Measurements from ENCODE around the gene PHF24. TPM values are rescaled to one million over a fixed set of nuclear protein-coding genes. Genes with fewer than 3 reads are reported as not detected.

Gene PHF24
- total and polyA plus RNA-seq, 4 donors, result 0.57 to 0.88 TPM; not detected in 2

- Histone ChIP-seq H3K9me3 (ENCODE audit: control insufficient read depth, low read length) (no peaks in the 10 kb centered on the region), H3K4me3 (ENCODE audit: low read length in 2 of 2) (no peak overlapping the region), H3K27ac (ENCODE audit: low read depth in 1 of 2, low read length in 2 of 2) (peak overlapping the region; percentile 79 to 97), H3K4me1 (ENCODE audit: control insufficient read depth in 1 of 2, insufficient read depth in 2 of 2, low read length in 2 of 2) (no peaks in the 10 kb centered on the region), H3K36me3 (ENCODE audit: control insufficient read depth in 1 of 2, insufficient read depth in 2 of 2, low read length in 1 of 2) (peaks cover 0 to 7% of the 10 kb centered on the region in 2 donors), H3K27me3 (ENCODE audit: control insufficient read depth in 1 of 2, insufficient read depth in 2 of 2, low read length in 1 of 2) (no peaks in the 10 kb centered on the region)
- intact Hi-C loops (cut with DNase I), result loop anchor here in 1 of 2 donors (5.0 to 10.0 kb wide), 3 partner anchors 81 to 327 kb away; partner anchors contain the start of genes CCL27 and VCP
- ATAC-seq (ENCODE audit: low FRiP score) (no peak), DNase-seq (peak in 1 of 2 donors; percentile 84)
- WGBS, 2 donors, result 31 to 43% methylated on average over 14 to 15 of the region's 15 CpGs
Observed at GRCh38 chr9:34991607-34992375, 33.7 kb downstream of the PHF24 start.

- 10% methylated on average over 15 to 16 of the region's 16 CpGs for WGBS, 2 donors
- ATAC-seq (ENCODE audit: low FRiP score) (peak; percentile 9), DNase-seq (peak; percentile 85 to 95)
- Histone ChIP-seq H3K27ac (ENCODE audit: low read depth in 1 of 2, low read length in 2 of 2) (peak overlapping the region; percentile 99), H3K4me1 (ENCODE audit: control insufficient read depth in 1 of 2, insufficient read depth in 2 of 2, low read length in 2 of 2) (no peaks in the 10 kb centered on the region), H3K36me3 (ENCODE audit: control insufficient read depth in 1 of 2, insufficient read depth in 2 of 2, low read length in 1 of 2) (peaks cover 3 to 9% of the 10 kb centered on the region in 2 donors), H3K27me3 (ENCODE audit: control insufficient read depth in 1 of 2, insufficient read depth in 2 of 2, low read length in 1 of 2) (no peaks in the 10 kb centered on the region), H3K9me3 (ENCODE audit: control insufficient read depth, low read length) (no peaks in the 10 kb centered on the region), H3K4me3 (ENCODE audit: low read length in 2 of 2) (no peak overlapping the region)
- intact Hi-C loops (cut with DNase I), result loop anchor here in 1 of 2 donors (5.0 to 10.0 kb wide), 3 partner anchors 80 to 328 kb away; partner anchors contain the start of genes CCL27 and VCP
Observed at GRCh38 chr9:34992376-34992951, 34.4 kb downstream of the PHF24 start.

GRCh38 chr9:34993502-34994259 is 35.6 kb downstream of the PHF24 start:
- Histone ChIP-seq H3K27ac (ENCODE audit: low read depth in 1 of 2, low read length in 2 of 2) (peak overlapping the region; percentile 99), H3K4me3 (ENCODE audit: low read length in 2 of 2) (no peak overlapping the region), H3K4me1 (ENCODE audit: control insufficient read depth in 1 of 2, insufficient read depth in 2 of 2, low read length in 2 of 2) (no peaks in the 10 kb centered on the region), H3K9me3 (ENCODE audit: control insufficient read depth, low read length) (no peaks in the 10 kb centered on the region), H3K36me3 (ENCODE audit: control insufficient read depth in 1 of 2, insufficient read depth in 2 of 2, low read length in 1 of 2) (peaks cover 4 to 12% of the 10 kb centered on the region in 2 donors), H3K27me3 (ENCODE audit: control insufficient read depth in 1 of 2, insufficient read depth in 2 of 2, low read length in 1 of 2) (no peaks in the 10 kb centered on the region)
- ATAC-seq (ENCODE audit: low FRiP score) (peak; percentile 59), DNase-seq (peak; percentile 92 to 94)
- intact Hi-C loops (cut with DNase I), result loop anchor here in 1 of 2 donors (5.0 to 10.0 kb wide), 3 partner anchors 79 to 329 kb away; partner anchors contain the start of genes CCL27 and VCP
- WGBS, 2 donors, result 11 to 13% methylated on average over 10 of the region's 10 CpGs

- ATAC-seq (ENCODE audit: low FRiP score) (no peak), DNase-seq (no peak)
- H3K27me3 ChIP-seq (ENCODE audit: control insufficient read depth in 1 of 2, insufficient read depth in 2 of 2, low read length in 1 of 2), result no peaks in the 10 kb centered on the region
- intact Hi-C loops (cut with DNase I), result loop anchor here in 1 of 2 donors (5.0 to 10.0 kb wide), 3 partner anchors 78 to 330 kb away; partner anchors contain the start of genes CCL27 and VCP
- 15 to 17% methylated on average over 4 of the region's 4 CpGs for WGBS, 2 donors
- no peaks in the 10 kb centered on the region for H3K9me3 ChIP-seq (ENCODE audit: control insufficient read depth, low read length)
- peak overlapping the region; percentile 87 to 99 for H3K27ac ChIP-seq (ENCODE audit: low read depth in 1 of 2, low read length in 2 of 2)
- no peak overlapping the region for H3K4me3 ChIP-seq (ENCODE audit: low read length in 2 of 2)
- H3K36me3 ChIP-seq (ENCODE audit: control insufficient read depth in 1 of 2, insufficient read depth in 2 of 2, low read length in 1 of 2), result peaks cover 4 to 12% of the 10 kb centered on the region in 2 donors
- H3K4me1 ChIP-seq (ENCODE audit: control insufficient read depth in 1 of 2, insufficient read depth in 2 of 2, low read length in 2 of 2), result no peaks in the 10 kb centered on the region
Observed at GRCh38 chr9:34994260-34994899, 36.3 kb downstream of the PHF24 start.

GRCh38 chr9:34994900-34995669 is 37.0 kb downstream of the PHF24 start:
- no peak for DNase-seq

GRCh38 chr9:34995670-34996060 is 37.6 kb downstream of the PHF24 start:
- intact Hi-C loops (cut with DNase I), result loop anchor here (5.0 to 10.0 kb wide), 2 partner anchors 77 to 331 kb away; partner anchors contain the start of genes CCL27 (in 1 of the 2) and VCP (in 1 of the 2)
- Histone ChIP-seq H3K4me3 (ENCODE audit: low read length in 2 of 2) (no peak overlapping the region), H3K36me3 (ENCODE audit: control insufficient read depth in 1 of 2, insufficient read depth in 2 of 2, low read length in 1 of 2) (peaks cover 4 to 12% of the 10 kb centered on the region in 2 donors), H3K27me3 (ENCODE audit: control insufficient read depth in 1 of 2, insufficient read depth in 2 of 2, low read length in 1 of 2) (no peaks in the 10 kb centered on the region), H3K4me1 (ENCODE audit: control insufficient read depth in 1 of 2, insufficient read depth in 2 of 2, low read length in 2 of 2) (no peaks in the 10 kb centered on the region), H3K27ac (ENCODE audit: low read depth in 1 of 2, low read length in 2 of 2) (peak overlapping the region in 1 of 2 donors; percentile 30), H3K9me3 (ENCODE audit: control insufficient read depth, low read length) (no peaks in the 10 kb centered on the region)
- ATAC-seq (ENCODE audit: low FRiP score) (no peak), DNase-seq (no peak)
- 47 to 51% methylated on average over 3 of the region's 3 CpGs for WGBS, 2 donors

More at GRCh38 chr9:34994900-34995669, 37.0 kb downstream of the PHF24 start:
- H3K4me3 ChIP-seq (ENCODE audit: low read length in 2 of 2), result no peak overlapping the region
- no peaks in the 10 kb centered on the region for H3K9me3 ChIP-seq (ENCODE audit: control insufficient read depth, low read length)
- H3K36me3 ChIP-seq (ENCODE audit: control insufficient read depth in 1 of 2, insufficient read depth in 2 of 2, low read length in 1 of 2), result peaks cover 4 to 12% of the 10 kb centered on the region in 2 donors
- 43 to 45% methylated on average over 7 of the region's 7 CpGs for WGBS, 2 donors
- intact Hi-C loops (cut with DNase I), result loop anchor here (5.0 to 10.0 kb wide), 3 partner anchors 77 to 330 kb away; partner anchors contain the start of genes VCP (in 2 of the 2) and CCL27 (in 1 of the 2)
- ATAC-seq (ENCODE audit: low FRiP score), result no peak
- peak overlapping the region; percentile 87 to 99 for H3K27ac ChIP-seq (ENCODE audit: low read depth in 1 of 2, low read length in 2 of 2)
- no peaks in the 10 kb centered on the region for H3K4me1 ChIP-seq (ENCODE audit: control insufficient read depth in 1 of 2, insufficient read depth in 2 of 2, low read length in 2 of 2)
- no peaks in the 10 kb centered on the region for H3K27me3 ChIP-seq (ENCODE audit: control insufficient read depth in 1 of 2, insufficient read depth in 2 of 2, low read length in 1 of 2)

GRCh38 chr9:34996181-34996904 is 38.3 kb downstream of the PHF24 start:
- DNase-seq (peak in 1 of 2 donors; percentile 74), ATAC-seq (ENCODE audit: low FRiP score) (no peak)
- 93 to 94% methylated on average over 26 of the region's 26 CpGs for WGBS, 2 donors
- no peak overlapping the region for H3K4me3 ChIP-seq (ENCODE audit: low read length in 2 of 2)
- peaks cover 4 to 12% of the 10 kb centered on the region in 2 donors for H3K36me3 ChIP-seq (ENCODE audit: control insufficient read depth in 1 of 2, insufficient read depth in 2 of 2, low read length in 1 of 2)
- H3K27me3 ChIP-seq (ENCODE audit: control insufficient read depth in 1 of 2, insufficient read depth in 2 of 2, low read length in 1 of 2), result no peaks in the 10 kb centered on the region
- H3K4me1 ChIP-seq (ENCODE audit: control insufficient read depth in 1 of 2, insufficient read depth in 2 of 2, low read length in 2 of 2), result no peaks in the 10 kb centered on the region
- H3K27ac ChIP-seq (ENCODE audit: low read depth in 1 of 2, low read length in 2 of 2), result no peak overlapping the region
- H3K9me3 ChIP-seq (ENCODE audit: control insufficient read depth, low read length), result no peaks in the 10 kb centered on the region
- intact Hi-C loops (cut with DNase I), result loop anchor here (5.0 to 10.0 kb wide), 2 partner anchors 76 to 332 kb away; partner anchors contain the start of genes CCL27 (in 1 of the 2) and VCP (in 1 of the 2)
